Heart left ventricle (tissue), 13 donors: ENCODE results near the gene SLC35F1.

ENCODE experiments used
- CTCF ChIP-seq, 12 donors: fragments of 200-600 bp; sonication (generic) in 4 of 12; IDR thresholded peaks; one replicate each; pipeline versions ENCODE4 v1.5.0 to v1.8.0; 2018 to 2022; ENCODE audit warnings: antibody characterized with exemption in 12 of 12, mild to moderate bottlenecking in 5 of 12
- POLR2A ChIP-seq, 2 donors: fragments of 450-650 bp; IDR thresholded peaks; one replicate each; pipeline ENCODE4 v1.6.1; 2017; ENCODE audit warnings: antibody characterized with exemption in 2 of 2, mild to moderate bottlenecking in 2 of 2, moderate library complexity in 2 of 2
- donor health status: ischemic (EF 13 %, LVEDD 7.1; RV severe dilation, severe dysfunction).
- donor health status: DM: no; HTN: yes; CAD: no.
- donor health status: DM: no; HTN: no; CAD: no.
- donor health status: ischemic (EF 25% LVEDD 6.9; RV normal size, moderate dysfunction).
- donor health status: ischemic (EF 25% LVEDD 5.7; RV mildly dilated, moderate dysfunction).
- donor health status: ischemic (EF 35%, LVEDD 5.7; RV mildly dilated, moderate dysfunction).
- donor health status: nonischemic (EF 11% LVEDD 7.7; RV severe dilation, severe dysfunction).
- donor health status: DM: yes; HTN: yes; CAD: no.
- donor health status: PGD.
- donor health status: ischemic (EF 29% LVEDD 5.4; RV normal size, mild dysfunction).
- donor health status: nonischemic (EF 23%, LVEDD 6.1; RV moderate dilation, normal function).

- TF ChIP-seq CTCF (IDR thresholded peaks at IDR 0.05) (no peak), POLR2A (IDR thresholded peaks at IDR 0.05) (no peak)
Measured at GRCh38 chr6:118292558-118292957, 385.5 kb downstream of the SLC35F1 start.
